OCI-LY3 (cell line): ENCODE measurements around the gene R3HDM2.

Experiments
- H2AFZ ChIP-seq: fragments of 200-600, 300-600 bp; shearing (Covaris generic); 2 replicates; pipeline ENCODE4 v1.6.0; 2014; ENCODE audit warnings: antibody characterized with exemption, low read depth, low read length
- H3K27ac ChIP-seq: fragments of 200-600, 300-600 bp; sonication (generic); 2 replicates; pipeline ENCODE4 v1.5.1; 2014; ENCODE audit warnings: mild to moderate bottlenecking, low read length, moderate library complexity, mixed read lengths
- H3K27me3 ChIP-seq: fragments of 200-600, 300-600 bp; sonication (generic); 2 replicates; pipeline ENCODE4 v1.6.1; 2014; ENCODE audit warnings: low read depth, low read length, mixed read lengths
- H3K36me3 ChIP-seq: fragments of 200-600, 300-600 bp; sonication (generic); replicated peaks from 2 replicates; pipeline ENCODE3; 2014; ENCODE audit warnings: low read depth, low read length, mixed read lengths
- H3K4me1 ChIP-seq: fragments of 300-600, 200-600 bp; sonication (generic); 2 replicates; pipeline ENCODE4 v1.6.1; 2014; ENCODE audit warnings: low read length, mixed read lengths
- H3K4me2 ChIP-seq: fragments of 200-600, 300-600 bp; sonication (generic); 2 replicates; pipeline ENCODE4 v1.6.1; 2014; ENCODE audit warnings: low read length, mixed read lengths
- H3K4me3 ChIP-seq: fragments of 300-600, 200-600 bp; sonication (generic); 2 replicates; pipeline ENCODE4 v1.5.1; 2014; ENCODE audit warnings: antibody characterized with exemption, mild to moderate bottlenecking, low read length, moderate library complexity
- H3K79me2 ChIP-seq: fragments of 300-600, 200-600 bp; shearing (Covaris generic); 2 replicates; pipeline ENCODE4 v1.6.1; 2014; ENCODE audit warnings: mild to moderate bottlenecking, low read length, mixed read lengths
- H3K9ac ChIP-seq: fragments of 300-600, 200-600 bp; shearing (Covaris generic); 2 replicates; pipeline ENCODE4 v1.6.0; 2014; ENCODE audit warnings: mild to moderate bottlenecking, low read length, moderate library complexity
- H3K9me3 ChIP-seq: fragments of 200-600, 300-600 bp; shearing (Covaris generic); 2 replicates; pipeline ENCODE4 v1.6.1; 2014; ENCODE audit warnings: low read length, mixed read lengths; ENCODE audit not compliant: insufficient read depth
- H4K20me1 ChIP-seq: fragments of 200-600, 300-600 bp; sonication (generic); 2 replicates; pipeline ENCODE4 v1.6.1; 2016; ENCODE audit warnings: low read length, mixed read lengths; ENCODE audit not compliant: insufficient read depth
- EZH2phosphoT487 ChIP-seq: fragments of 200-600 bp; shearing (Covaris generic); IDR thresholded peaks from 2 replicates; pipeline ENCODE4 v1.6.1; 2018; ENCODE audit warnings: antibody characterized with exemption, mixed run types, low read depth
- TF ChIP-seq, protein P1 (sequence below): fragments of 200-600, 300-600 bp; sonication (generic); IDR thresholded peaks from 2 replicates; pipeline ENCODE4 v1.5.1; 2014; ENCODE audit warnings: antibody characterized with exemption, low read length, low read depth

R3HDM2 gene

DNA sequence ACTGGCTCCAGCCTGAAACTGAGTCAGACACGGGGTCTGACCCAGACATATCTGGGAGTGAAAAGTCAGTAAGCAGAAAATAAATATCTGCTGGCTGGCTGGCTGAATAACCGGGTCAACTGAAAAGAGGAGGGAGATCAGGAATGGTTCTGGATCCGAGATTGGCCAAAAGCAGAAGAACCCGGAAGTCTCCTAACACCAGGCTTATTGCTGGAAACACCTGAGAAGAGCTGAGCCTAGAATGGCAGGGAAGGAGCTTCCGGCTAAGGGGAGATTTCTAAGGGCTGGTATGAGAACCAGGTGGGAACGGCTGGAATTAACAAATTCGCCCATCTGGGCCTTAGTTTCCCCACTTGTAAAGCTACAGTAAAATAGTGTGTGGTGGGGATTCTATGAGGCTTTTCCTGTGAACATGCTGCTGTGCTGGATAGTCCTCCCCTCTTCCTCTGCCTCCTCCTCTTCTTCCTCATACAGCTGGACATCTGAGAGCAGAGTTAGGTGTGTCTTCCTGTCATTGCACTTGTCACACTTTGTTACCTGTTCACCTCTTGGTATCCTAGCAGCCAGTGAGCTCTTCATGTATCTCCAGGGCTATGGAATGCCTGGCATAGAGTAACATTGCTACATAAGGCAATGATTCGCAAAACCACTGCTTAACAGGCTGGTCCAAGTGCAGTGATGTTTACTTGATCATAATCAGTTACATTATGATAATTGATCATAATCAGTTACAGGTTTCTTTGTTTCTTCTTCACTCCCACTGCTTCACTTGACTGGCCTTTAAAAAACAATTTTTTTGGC, 203.3 kb downstream of the R3HDM2 start:
- Histone ChIP-seq H3K4me1 (peaks cover 23% of the 10 kb centered on the region), H3K36me3 (peaks cover 24% of the 10 kb centered on the region), H3K79me2 (peaks cover 29% of the 10 kb centered on the region), H3K9me3 (no peaks in the 10 kb centered on the region), H3K4me3 (peak overlapping the region; percentile 62), H4K20me1 (peaks cover 15% of the 10 kb centered on the region), H3K9ac (no peak overlapping the region; the same call in 1 of the 2 replicates), H3K4me2 (peak overlapping the region; percentile 44), H2AFZ (peak overlapping the region; percentile 55; the same call in 1 of the 2 replicates), H3K27ac (no peak overlapping the region), H3K27me3 (no peaks in the 10 kb centered on the region; the same call in 1 of the 2 replicates)
- TF ChIP-seq EZH2phosphoT487, result no peak
- TF ChIP-seq, protein P1, sequence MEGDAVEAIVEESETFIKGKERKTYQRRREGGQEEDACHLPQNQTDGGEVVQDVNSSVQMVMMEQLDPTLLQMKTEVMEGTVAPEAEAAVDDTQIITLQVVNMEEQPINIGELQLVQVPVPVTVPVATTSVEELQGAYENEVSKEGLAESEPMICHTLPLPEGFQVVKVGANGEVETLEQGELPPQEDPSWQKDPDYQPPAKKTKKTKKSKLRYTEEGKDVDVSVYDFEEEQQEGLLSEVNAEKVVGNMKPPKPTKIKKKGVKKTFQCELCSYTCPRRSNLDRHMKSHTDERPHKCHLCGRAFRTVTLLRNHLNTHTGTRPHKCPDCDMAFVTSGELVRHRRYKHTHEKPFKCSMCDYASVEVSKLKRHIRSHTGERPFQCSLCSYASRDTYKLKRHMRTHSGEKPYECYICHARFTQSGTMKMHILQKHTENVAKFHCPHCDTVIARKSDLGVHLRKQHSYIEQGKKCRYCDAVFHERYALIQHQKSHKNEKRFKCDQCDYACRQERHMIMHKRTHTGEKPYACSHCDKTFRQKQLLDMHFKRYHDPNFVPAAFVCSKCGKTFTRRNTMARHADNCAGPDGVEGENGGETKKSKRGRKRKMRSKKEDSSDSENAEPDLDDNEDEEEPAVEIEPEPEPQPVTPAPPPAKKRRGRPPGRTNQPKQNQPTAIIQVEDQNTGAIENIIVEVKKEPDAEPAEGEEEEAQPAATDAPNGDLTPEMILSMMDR, result no peak

DNA sequence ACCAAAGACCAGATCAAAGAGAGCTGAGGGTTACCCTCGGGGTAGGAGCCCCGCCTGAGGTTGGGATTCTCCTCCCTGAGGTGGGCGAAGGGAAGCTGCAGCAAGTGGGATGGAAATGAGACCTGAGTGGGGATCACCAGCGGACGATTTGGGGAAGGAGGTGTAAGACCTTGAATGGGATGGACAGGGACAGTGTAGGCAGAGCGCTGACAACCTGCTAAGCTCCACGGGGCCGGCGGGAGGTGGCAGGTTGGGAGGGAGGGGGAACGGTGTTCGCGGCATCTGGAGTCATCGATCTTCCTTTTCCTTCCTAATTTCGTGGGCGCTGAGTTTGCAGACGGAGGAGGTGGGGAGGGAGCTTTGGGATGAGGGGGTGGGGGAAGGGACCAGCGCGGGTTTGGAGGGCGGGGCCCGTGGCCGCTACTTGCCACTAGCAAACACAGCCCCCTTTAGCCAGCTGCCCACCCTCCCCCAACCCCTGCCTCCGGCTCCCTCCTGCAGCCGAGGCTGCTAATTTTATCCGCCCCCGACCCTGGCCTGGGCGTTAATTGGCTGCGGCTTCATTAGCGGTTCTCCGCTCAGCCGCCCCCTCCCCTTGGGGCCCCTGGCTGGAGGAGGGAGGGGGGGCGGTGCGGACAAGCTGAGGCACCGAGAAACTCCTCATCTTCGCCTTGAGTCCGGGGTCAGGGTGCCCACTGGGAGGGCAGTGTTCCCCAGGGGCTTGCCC, 204.1 kb downstream of the R3HDM2 start:
- H3K9ac ChIP-seq, result no peak overlapping the region; the same call in 1 of the 2 replicates
- TF ChIP-seq, protein P1, result no peak
- no peak for TF ChIP-seq EZH2phosphoT487
- peaks cover 23% of the 10 kb centered on the region for H3K79me2 ChIP-seq
- H3K27me3 ChIP-seq, result peaks cover 7% of the 10 kb centered on the region
- H3K4me1 ChIP-seq, result peaks cover 23% of the 10 kb centered on the region
- H3K36me3 ChIP-seq, result peaks cover 16% of the 10 kb centered on the region
- peak overlapping the region; percentile 55; the same call in 1 of the 2 replicates for H2AFZ ChIP-seq
- peak overlapping the region; percentile 62 for H3K4me3 ChIP-seq
- H4K20me1 ChIP-seq, result peaks cover 14% of the 10 kb centered on the region
- no peak overlapping the region for H3K27ac ChIP-seq
- H3K9me3 ChIP-seq, result no peaks in the 10 kb centered on the region
- peak overlapping the region; percentile 44 for H3K4me2 ChIP-seq

DNA sequence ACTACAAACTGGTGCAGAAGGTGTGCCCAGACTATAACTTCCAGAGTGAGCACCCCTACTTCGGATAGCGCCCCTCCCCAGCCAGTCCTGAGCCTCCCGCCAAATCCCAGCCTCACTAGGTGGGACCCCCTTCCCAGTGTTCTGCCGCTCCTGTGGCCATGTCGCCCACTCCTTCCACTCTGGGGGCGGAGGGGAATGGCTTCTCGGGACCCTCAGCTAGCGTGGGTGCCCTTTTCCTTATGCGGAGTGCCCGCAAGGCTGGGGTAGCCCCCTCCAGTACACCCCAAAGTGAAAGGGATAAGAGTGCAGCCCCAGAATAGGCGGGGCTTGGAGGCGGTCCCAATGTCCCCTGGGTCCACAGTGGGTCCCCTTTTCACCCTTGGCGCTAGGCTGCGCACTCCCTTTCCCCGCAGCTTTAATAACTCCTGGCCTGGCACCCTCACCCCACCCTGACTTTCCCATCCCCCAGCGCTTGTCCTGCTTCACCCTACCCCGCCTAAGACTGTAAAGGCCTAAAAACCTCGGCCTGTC, 205.1 kb downstream of the R3HDM2 start:
- H3K36me3 ChIP-seq, result peaks cover 6% of the 10 kb centered on the region
- peaks cover 17% of the 10 kb centered on the region for H3K4me1 ChIP-seq
- peaks cover 17% of the 10 kb centered on the region for H3K27me3 ChIP-seq
- no peak overlapping the region for H3K9ac ChIP-seq
- H3K4me3 ChIP-seq, result no peak overlapping the region
- H2AFZ ChIP-seq, result no peak overlapping the region
- H4K20me1 ChIP-seq, result peaks cover 5% of the 10 kb centered on the region
- H3K79me2 ChIP-seq, result peaks cover 13% of the 10 kb centered on the region
- H3K27ac ChIP-seq, result no peak overlapping the region
- no peaks in the 10 kb centered on the region for H3K9me3 ChIP-seq
- H3K4me2 ChIP-seq, result no peak overlapping the region
- TF ChIP-seq, protein P1, result no peak
- no peak for TF ChIP-seq EZH2phosphoT487
